Measurements from ENCODE around the gene FAM98B. TPM values are rescaled to one million over a fixed set of nuclear protein-coding genes. Genes with fewer than 3 reads are reported as not detected.

The FAM98B gene
- total and polyA plus RNA-seq, 10 of the 15 experiments (the other 5 are each of a cell fraction or from before 2014, with no cell fraction given): 1.3 to 36.7 (median 10.9) TPM

DNA sequence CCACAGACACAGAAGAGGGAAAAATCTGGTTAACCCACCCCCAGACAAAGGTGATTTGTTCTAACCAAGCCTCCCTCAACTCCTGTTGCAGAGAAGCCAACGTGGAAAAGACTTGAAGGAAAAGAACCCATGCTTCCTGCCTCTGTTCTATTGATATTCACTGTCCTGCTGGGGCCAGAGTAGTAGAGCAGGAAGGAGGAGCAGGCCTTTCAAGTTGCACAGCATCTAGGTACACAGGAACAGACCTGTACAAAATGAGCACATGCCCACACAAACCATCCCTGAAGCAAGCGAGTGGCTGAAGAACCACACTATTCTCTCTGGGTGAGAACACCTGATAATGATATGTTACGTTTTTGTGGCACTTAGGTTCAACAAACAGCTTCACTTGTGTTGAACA lies 80.8 kb downstream of the FAM98B start:
- ATAC-seq (no peak), FAIRE-seq (no peak), DNase-seq (ENCODE audit: low read depth, low spot score) (no peak)
- TF ChIP-seq CHD1 (IDR thresholded peaks at IDR 0.05; ENCODE audit: low read depth, low read length): no peak
- Histone ChIP-seq H3K9ac (ENCODE audit: control insufficient read depth, insufficient read depth, low read length) (no peak overlapping the region), H3K27ac (ENCODE audit: control insufficient read depth, insufficient read depth) (no peak overlapping the region), H3K4me1 (ENCODE audit: control insufficient read depth, insufficient read depth, low read length) (no peaks in the 10 kb centered on the region), H4K20me1 (ENCODE audit: control insufficient read depth, insufficient read depth) (no peaks in the 10 kb centered on the region; the same call in 1 of the 2 replicates), H3K79me2 (ENCODE audit: control insufficient read depth, insufficient read depth, low read length) (no peaks in the 10 kb centered on the region), H3K27me3 (replicated peaks in 1 of 2; ENCODE audit: control insufficient read depth in 2 of 2, insufficient read depth in 2 of 2, low read length in 1 of 2) (no peaks in the 10 kb centered on the region), H3K4me3 (no peak overlapping the region), H2AFZ (ENCODE audit: control insufficient read depth, low read depth, low read length) (no peak overlapping the region), H3K9me3 (replicated peaks; ENCODE audit: control insufficient read depth, insufficient read depth, low read length) (no peaks in the 10 kb centered on the region), H3K4me2 (ENCODE audit: control insufficient read depth, insufficient read depth) (no peak overlapping the region), H3K36me3 (ENCODE audit: control insufficient read depth in 2 of 2, insufficient read depth in 2 of 2, low read length in 1 of 2) (peaks cover 3 to 8% of the 10 kb centered on the region in 2 experiments; a peak in 3 of 4 replicates)
- RAD21 ChIA-PET (ENCODE audit: unreplicated experiment): interaction anchor here (0.7 to 1.5 kb wide), 4 partner anchors 23 to 165 kb away, joined by 3 to 4 read pairs (median 4); no protein-coding TSS in a partner anchor
- SMC1A ChIA-PET (ENCODE audit: uncharacterized antibody, unreplicated experiment): interaction anchor here (0.8 to 5.7 kb wide), 16 partner anchors 10 to 167 kb away, joined by 3 to 28 read pairs (median 4); partner anchors contain the start of gene RASGRP1
- CTCF ChIA-PET: interaction anchor here (0.7 to 3.3 kb wide), 7 partner anchors 12 to 165 kb away, joined by 3 to 14 read pairs (median 4); no protein-coding TSS in a partner anchor
- BruUV-seq (replicated peaks): no TSS peak
- 85% methylated on average over 3 of the region's 3 CpGs for WGBS (ENCODE audit: insufficient coverage, insufficient replicate concordance, low lambda C conversion rate, missing lambda C conversion rate)
- POLR2A ChIA-PET: interaction anchor here (0.8 to 1.4 kb wide), 5 partner anchors 11 to 165 kb away, joined by 3 read pairs; no protein-coding TSS in a partner anchor
- intact Hi-C loops (cut with micrococcal nuclease; ENCODE audit: unreplicated experiment): no loop called here
- in situ Hi-C loops (cut with MboI): no loop called here

GRCh38 chr15:38535491-38536200 lies 81.7 kb downstream of the FAM98B start:
- no TSS peak for BruUV-seq (replicated peaks)
- H3K9me3 ChIP-seq (replicated peaks; ENCODE audit: control insufficient read depth, insufficient read depth, low read length): no peaks in the 10 kb centered on the region
- ChIA-PET POLR2A (interaction anchor here (0.9 to 1.4 kb wide), 3 partner anchors 14 to 164 kb away, joined by 3 read pairs; no protein-coding TSS in a partner anchor), CTCF (interaction anchor here (0.6 to 3.3 kb wide), 5 partner anchors 16 to 1169 kb away, joined by 3 to 14 read pairs (median 5); no protein-coding TSS in a partner anchor), RAD21 (ENCODE audit: unreplicated experiment) (interaction anchor here (0.7 to 1.5 kb wide), 4 partner anchors 22 to 164 kb away, joined by 3 to 4 read pairs (median 4); no protein-coding TSS in a partner anchor), SMC1A (ENCODE audit: uncharacterized antibody, unreplicated experiment) (interaction anchor here (0.8 to 2.1 kb wide), 11 partner anchors 9 to 166 kb away, joined by 3 to 10 read pairs (median 4); partner anchors contain the start of gene RASGRP1)
- ATAC-seq (no peak), FAIRE-seq (no peak), DNase-seq (ENCODE audit: low read depth, low spot score) (no peak)
- no peak for TF ChIP-seq CTCF (IDR thresholded peaks at IDR 0.05 in 2 of 3, conservative IDR thresholded peaks at IDR 0.05 in 1 of 3; ENCODE audit: control insufficient read depth in 2 of 3, extremely low read depth in 1 of 3, insufficient read depth in 1 of 3, low read depth in 3 of 3, low read length in 3 of 3)
- no peak for TF ChIP-seq TAF1 (IDR thresholded peaks at IDR 0.05; ENCODE audit: borderline replicate concordance, low read depth, low read length)
- H3K9ac ChIP-seq (ENCODE audit: control insufficient read depth, insufficient read depth, low read length): no peak overlapping the region
- H3K27ac ChIP-seq (ENCODE audit: control insufficient read depth, insufficient read depth): no peak overlapping the region
- H3K4me2 ChIP-seq (ENCODE audit: control insufficient read depth, insufficient read depth): no peak overlapping the region
- intact Hi-C loops (cut with micrococcal nuclease; ENCODE audit: unreplicated experiment) (no loop called here), in situ Hi-C loops (cut with MboI) (no loop called here)
- H3K4me3 ChIP-seq: no peak overlapping the region
- no peaks in the 10 kb centered on the region; the same call in 1 of the 2 replicates for H3K79me2 ChIP-seq (ENCODE audit: control insufficient read depth, insufficient read depth, low read length)
- H3K27me3 ChIP-seq (replicated peaks in 1 of 2; ENCODE audit: control insufficient read depth in 2 of 2, insufficient read depth in 2 of 2, low read length in 1 of 2): no peaks in the 10 kb centered on the region
- H3K36me3 ChIP-seq (ENCODE audit: control insufficient read depth in 2 of 2, insufficient read depth in 2 of 2, low read length in 1 of 2): peaks cover 3 to 8% of the 10 kb centered on the region in 2 experiments; a peak in 3 of 4 replicates
- WGBS (ENCODE audit: insufficient coverage, insufficient replicate concordance, low lambda C conversion rate, missing lambda C conversion rate): 93% methylated on average over 8 of the region's 8 CpGs
- H3K4me1 ChIP-seq (ENCODE audit: control insufficient read depth, insufficient read depth, low read length): no peaks in the 10 kb centered on the region
- no peaks in the 10 kb centered on the region; the same call in 1 of the 2 replicates for H4K20me1 ChIP-seq (ENCODE audit: control insufficient read depth, insufficient read depth)
- no peak overlapping the region for H2AFZ ChIP-seq (ENCODE audit: control insufficient read depth, low read depth, low read length)

Measured in GM12878 (cell line).